HG02870 (cell line): ENCODE data around the gene TOR1AIP2.

Experiments used
- ATAC-seq: cut with Tn5 transposase; IDR thresholded peaks from one replicate; pipeline ENCODE4 v1.9.1; 2021; ENCODE audit warnings: mild to moderate bottlenecking, moderate library complexity; ENCODE audit not compliant: unreplicated experiment

The TOR1AIP2 gene

GRCh38 chr1:179877586-179878265 is at the start of gene TOR1AIP2:
TSS of gene TOR1AIP2 (minus strand) at chr1:179877803. CDS start at chr1:179852665, 25,138 bp downstream.
- peak; percentile 62 for ATAC-seq

- ATAC-seq, result no peak
Observed at GRCh38 chr1:179926850-179927205, 49.2 kb upstream of the TOR1AIP2 start.

GRCh38 chr1:179925922-179926849 is 48.6 kb upstream of the TOR1AIP2 start:
- ATAC-seq, result no peak

GRCh38 chr1:179925302-179925701 is 47.7 kb upstream of the TOR1AIP2 start:
- ATAC-seq, result no peak

- peak; percentile 72 for ATAC-seq
Observed at GRCh38 chr1:179924268-179924667, 46.7 kb upstream of the TOR1AIP2 start.

- no peak for ATAC-seq
Observed at GRCh38 chr1:179923029-179923428, 45.4 kb upstream of the TOR1AIP2 start.

- no peak for ATAC-seq
Observed at GRCh38 chr1:179921981-179922872, 44.6 kb upstream of the TOR1AIP2 start.

- no peak for ATAC-seq
Observed at GRCh38 chr1:179921472-179921871, 43.9 kb upstream of the TOR1AIP2 start.

- no peak for ATAC-seq
Observed at GRCh38 chr1:179917601-179918429, 40.2 kb upstream of the TOR1AIP2 start.

GRCh38 chr1:179911812-179912211 is 34.2 kb upstream of the TOR1AIP2 start:
- no peak for ATAC-seq

GRCh38 chr1:179910934-179911333 is 33.3 kb upstream of the TOR1AIP2 start:
- no peak for ATAC-seq

GRCh38 chr1:179889589-179889988 is 12.0 kb upstream of the TOR1AIP2 start:
- no peak for ATAC-seq

- no peak for ATAC-seq
Observed at GRCh38 chr1:179888071-179888470, 10.5 kb upstream of the TOR1AIP2 start.

- ATAC-seq, result no peak
Observed at GRCh38 chr1:179883745-179884138, 6.1 kb upstream of the TOR1AIP2 start.

GRCh38 chr1:179883040-179883744 is 5.6 kb upstream of the TOR1AIP2 start:
- ATAC-seq, result peak; percentile 7

GRCh38 chr1:179882253-179883039 is 4.8 kb upstream of the TOR1AIP2 start, which contains the start of gene TOR1AIP1:
TSS of gene TOR1AIP1 (plus strand) at chr1:179882285. CDS start at chr1:179882503, 218 bp downstream.
- ATAC-seq, result peak; percentile 68

- peak; percentile 0 for ATAC-seq
Observed at GRCh38 chr1:179881642-179882252, 4.1 kb upstream of the TOR1AIP2 start.

GRCh38 chr1:179879797-179880196 is 2.2 kb upstream of the TOR1AIP2 start:
- ATAC-seq, result no peak
